DMS53 (cell line): ENCODE measurements around the gene PDGFB.

ENCODE experiments used
- DNase-seq: peaks from one replicate; lab custom pipeline; 2025; lab: John Stamatoyannopoulos, UW

Gene PDGFB

GRCh38 chr22:39276440-39277141, 31.8 kb upstream of the PDGFB start:
- DNase-seq = no peak

DNA sequence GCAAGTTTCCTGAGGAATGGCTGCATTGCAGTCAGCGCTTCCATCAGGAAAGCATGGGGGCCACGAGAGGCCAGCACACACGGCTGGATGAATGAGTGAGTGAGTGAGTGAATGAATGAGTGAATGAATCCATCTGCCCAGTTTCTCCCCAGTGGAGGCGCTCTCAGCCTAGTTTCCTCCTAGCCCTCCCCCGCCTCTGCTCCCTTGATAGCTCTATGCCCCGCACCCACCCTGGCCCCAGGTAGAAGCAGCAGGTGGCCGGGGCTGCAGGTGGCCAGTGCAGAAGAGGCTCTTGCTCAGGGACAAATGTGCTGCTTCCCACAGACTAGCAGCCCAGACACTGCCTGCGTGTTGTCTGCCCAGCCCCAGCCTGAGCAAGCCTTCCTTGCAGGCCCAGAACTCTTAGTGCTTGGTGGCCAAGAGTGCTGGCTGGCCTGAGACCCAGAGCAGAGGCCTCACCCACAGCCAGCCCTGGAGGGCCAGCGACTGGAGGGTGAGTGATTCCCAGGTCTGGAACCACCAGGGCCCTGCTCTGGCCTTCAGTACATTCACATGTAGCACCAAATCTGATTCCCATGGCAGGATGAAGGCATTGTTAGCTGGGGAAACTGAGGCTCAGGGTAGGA, 31.1 kb upstream of the PDGFB start:
- DNase-seq = peak; percentile 92

GRCh38 chr22:39273950-39274887, 29.4 kb upstream of the PDGFB start:
- no peak for DNase-seq

GRCh38 chr22:39270792-39271191, 26.0 kb upstream of the PDGFB start:
- DNase-seq = no peak

GRCh38 chr22:39270280-39270679, 25.5 kb upstream of the PDGFB start:
- no peak for DNase-seq

DNA sequence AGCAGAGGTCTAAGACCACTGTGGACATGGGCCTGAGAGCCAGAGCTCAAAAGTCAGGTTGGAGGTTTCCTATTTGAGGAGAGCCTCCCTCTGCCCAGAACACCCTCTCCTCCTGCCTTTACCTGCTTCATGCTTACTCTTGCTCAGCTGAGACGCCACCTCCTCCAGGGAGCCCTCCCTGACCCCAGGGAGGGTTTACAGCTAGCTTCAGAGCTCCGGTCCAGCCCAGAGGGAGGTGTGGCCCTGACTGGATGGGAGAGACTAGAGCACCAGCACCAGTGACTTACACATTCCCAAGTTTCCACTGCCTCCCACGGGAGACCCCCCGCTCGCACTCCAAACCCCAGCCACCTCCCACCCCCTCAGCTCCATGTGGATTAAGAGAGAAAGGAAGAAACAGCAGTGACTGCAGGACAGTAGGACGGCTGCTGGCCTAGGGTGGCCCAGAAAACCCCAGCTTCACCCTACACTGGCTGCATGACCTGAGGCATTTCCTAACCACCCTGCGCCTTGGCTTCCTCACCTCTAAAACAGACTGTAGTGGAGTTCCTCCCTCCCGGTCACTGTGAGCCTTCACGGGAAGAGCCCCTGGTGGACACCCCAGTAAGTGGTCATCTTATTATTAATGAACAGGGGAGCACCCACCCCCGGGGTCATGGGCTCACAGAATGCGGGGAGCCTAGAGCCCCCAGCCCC, 24.5 kb upstream of the PDGFB start:
- DNase-seq = no peak

GRCh38 chr22:39268645-39269044, 23.9 kb upstream of the PDGFB start:
- no peak for DNase-seq

DNA sequence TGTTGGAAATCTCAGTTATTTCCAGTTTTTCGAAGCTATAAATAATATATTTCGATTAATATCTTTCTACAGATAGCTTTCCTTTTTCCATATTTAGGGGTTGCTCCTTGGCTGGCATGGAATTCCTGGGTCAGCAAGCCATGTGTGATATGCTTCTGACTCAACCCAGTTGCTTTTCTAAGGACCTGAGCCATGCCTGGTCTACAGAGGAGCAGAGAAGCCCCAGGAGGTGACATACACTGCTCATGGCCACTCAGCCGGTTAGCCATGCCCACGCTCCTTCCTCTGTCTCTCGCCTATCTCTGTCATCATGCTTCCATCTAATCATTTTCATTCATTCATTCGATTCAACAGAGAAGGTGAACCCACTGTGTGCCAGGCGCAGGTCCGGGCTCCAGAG, 23.2 kb upstream of the PDGFB start:
- DNase-seq = no peak

DNA sequence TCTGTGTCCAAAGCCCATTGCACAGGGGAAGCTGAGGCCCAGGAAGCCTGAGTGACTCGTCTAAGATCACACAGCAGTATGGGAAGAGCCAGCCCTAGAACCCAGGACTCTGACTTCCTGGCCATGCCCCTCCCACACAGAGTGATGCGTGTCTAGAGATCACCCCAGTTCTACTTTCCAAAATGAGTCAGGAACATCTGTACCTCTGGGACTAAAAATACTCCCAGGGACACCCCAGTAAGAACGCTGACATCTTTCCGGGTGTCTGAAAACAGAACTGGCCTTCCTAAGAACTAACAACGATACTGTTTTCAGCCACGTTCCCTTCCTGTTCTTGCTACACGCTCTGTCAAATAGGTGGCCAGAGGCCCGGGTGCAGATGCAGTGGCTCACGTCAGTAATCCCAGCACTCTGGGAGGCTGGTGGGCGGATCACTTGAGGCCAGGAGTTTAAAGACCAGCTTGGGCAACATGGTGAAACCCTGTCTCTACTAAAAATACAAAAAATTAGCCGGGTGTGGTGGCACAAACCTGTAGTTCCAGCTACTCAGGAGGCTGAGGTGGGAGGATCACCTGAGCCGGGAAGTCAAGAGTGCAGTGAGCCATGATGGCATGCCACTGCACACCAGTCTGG, 21.7 kb upstream of the PDGFB start:
- no peak for DNase-seq

DNA sequence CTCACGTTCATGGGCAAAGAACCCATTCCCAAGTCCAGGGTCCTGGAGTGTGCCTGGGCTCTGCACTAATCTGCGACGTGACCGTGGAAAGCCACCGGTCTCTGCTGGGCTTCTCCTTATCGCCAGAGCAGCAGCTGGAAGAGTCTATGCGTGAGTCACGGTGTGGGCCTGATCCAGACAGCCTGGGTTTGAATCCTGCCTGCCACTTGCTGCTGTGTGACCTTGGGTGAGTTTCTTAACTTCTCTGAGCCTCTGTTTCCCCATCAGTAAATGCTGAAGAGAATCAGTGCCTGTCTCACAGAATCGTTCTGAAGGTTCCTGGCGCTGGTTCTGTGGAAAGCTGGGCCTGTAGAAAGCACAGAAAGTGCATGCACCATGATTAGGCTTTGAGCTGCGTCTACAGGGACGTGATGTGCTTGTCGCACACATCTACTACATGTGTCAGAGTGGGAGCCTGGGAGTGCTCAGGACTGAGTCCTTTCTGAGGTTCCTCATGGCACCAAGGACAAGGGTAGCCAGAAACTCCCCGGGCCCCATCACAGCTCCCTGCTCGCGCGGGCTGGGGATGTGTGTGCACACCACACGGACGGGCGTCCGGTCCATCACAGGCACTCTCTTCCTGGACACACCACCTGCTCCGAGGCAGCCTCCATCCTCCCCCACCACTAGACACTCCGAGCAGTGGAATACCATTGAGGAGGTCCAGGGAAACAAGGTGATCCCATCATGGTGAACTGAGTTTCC, 20.5 kb upstream of the PDGFB start:
- no peak for DNase-seq

DNA sequence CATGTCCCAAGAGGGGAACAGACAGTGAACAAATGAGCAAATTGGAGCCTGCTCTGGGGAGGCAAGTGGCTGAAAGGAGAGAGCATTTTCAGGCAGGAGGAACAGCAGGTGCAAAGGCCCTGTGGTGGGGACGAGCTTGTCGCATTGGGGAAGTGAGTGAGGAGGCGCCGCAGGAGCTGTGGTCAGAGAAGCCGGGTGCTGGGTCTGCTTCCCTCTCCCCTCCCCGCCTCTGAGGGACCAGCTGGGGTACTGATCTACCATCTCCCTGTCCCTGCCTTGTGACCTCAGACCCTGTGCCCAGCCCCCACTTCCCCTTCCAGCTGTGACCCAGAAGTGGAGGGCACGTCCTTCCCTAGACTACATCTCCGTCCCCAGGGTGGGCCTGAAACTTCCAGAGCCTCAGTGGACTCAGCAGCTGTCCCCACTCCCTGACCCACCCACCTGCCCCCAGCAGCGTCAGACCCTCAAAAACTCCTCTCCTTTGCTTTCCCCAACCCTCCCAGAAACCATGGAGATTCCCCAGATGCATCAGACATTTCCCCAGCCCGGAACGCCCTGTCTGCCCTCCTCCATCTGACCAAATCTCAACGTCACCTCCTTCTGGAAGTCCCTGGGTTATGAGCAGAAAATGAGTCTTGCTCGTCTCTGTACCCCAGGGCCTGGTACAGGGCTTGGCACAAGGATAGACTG, 19.7 kb upstream of the PDGFB start:
- DNase-seq = no peak

DNA sequence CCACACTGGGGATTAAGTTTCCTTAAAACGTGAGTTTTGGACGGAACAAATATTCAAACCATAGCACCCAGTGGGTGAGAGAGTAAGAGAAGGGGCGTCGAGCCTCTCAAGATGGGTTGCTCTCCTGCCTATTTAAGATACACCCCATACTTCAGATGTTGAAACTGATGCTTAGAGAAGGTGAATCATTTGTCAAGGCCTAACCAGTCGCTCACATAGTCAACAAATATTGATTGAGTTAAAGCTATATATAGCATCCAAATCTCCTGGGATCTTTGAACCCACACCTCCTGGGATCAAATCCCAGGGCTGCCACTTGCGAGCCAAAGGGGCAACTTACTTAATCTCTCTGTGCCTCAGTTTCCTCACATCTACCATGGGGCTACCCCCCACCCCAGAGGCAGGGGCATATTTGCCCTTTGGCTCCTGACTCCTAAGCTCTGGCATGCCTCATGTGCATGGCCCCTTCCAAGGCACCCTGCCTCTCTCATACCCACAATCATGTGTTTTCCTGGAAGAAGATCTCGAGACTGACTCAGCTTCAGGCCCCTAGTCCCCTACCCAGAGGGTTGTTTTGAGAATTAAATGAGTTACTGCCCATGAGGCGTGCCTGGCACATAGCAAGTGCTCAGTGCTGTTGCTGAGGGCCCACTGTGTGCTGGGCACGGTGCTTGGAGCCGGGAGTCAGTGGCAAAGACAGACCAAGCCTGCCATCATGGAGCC, 19.0 kb upstream of the PDGFB start:
- no peak for DNase-seq

- DNase-seq = no peak
Measured at GRCh38 chr22:39259666-39260065, 14.9 kb upstream of the PDGFB start.

DNA sequence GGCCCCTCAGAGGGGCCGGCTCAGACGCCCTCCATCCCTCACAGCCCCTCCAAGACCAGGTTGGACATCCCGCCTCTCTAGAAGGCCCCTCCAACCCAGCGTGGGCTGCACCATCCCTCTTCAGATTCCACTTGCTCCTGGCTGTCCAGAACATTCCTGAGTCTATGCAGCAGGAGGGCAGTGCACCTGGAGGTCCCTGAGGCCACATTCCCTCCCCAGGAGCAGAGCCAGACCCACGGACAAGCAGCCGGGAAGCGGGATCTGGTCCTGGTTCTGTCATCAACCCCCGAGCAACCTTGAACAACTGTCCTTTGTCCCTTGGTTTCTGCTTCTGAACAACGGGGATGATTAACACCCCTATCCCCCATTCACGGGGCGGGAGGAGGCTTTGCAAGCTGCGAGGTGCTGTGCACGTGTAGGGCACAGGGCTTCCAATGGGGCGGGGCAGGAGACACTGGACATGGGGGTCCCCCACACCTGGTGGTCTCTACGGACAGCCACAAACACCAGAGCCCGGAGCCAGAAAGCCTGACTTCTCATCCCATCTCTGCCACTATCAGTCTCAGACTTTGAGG, 13.2 kb upstream of the PDGFB start:
- DNase-seq = no peak

- DNase-seq = no peak
Measured at GRCh38 chr22:39256979-39257378, 12.2 kb upstream of the PDGFB start.

DNA sequence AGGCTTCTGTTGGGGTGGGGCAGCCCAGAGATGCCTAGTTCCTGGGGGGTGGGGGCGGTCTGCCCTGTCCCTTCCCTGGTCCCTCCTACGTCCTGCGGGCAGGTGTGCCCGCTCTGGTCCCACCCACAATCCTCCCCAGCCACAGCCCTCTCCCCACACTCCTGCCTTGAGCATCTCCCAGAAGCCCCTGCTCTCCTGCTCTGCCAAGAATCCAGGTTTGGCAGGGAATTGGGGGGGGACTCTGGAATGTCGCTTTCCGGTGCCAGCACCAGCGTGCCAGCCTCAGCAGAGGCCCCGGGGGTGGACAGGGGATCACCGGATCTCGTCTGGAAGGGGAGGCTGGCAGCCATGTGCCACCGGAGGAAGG, 11.4 kb upstream of the PDGFB start:
- no peak for DNase-seq

DNA sequence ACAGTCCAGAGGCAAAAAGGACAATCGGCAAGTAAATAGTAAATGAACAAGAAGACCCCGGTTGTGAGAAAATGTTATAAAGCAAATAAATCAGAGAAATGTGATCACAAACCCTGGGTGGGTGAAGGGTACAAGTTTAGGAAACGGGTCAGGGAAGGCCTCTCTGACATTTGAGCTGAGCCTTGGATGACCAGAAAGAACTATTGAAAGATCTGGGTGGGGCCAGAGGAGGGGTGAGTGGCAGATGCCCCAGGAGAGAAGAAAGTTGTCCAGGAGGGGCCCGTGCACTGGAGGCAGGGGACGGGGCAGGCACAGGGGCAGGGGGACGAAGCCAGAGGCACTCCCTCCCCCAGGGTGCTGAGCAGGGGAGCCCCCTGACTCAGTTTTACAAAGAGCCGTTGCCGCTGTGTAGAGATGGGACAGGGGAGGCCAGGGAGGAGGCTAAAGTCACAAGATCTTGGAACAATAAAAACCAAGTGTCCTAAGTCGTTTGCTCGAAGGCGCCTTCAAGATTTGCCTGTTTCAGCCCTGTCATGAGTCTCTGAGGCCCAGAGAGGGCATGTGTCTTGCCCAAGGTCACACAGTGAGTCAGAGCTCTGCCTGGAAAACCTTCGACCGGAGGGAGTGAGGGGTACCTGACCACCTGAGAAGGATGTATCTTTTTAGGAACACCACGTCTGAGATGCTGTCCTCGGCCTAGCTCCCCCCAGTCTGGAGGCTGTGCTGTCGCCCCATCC, 10.8 kb upstream of the PDGFB start:
- DNase-seq = no peak

DNA sequence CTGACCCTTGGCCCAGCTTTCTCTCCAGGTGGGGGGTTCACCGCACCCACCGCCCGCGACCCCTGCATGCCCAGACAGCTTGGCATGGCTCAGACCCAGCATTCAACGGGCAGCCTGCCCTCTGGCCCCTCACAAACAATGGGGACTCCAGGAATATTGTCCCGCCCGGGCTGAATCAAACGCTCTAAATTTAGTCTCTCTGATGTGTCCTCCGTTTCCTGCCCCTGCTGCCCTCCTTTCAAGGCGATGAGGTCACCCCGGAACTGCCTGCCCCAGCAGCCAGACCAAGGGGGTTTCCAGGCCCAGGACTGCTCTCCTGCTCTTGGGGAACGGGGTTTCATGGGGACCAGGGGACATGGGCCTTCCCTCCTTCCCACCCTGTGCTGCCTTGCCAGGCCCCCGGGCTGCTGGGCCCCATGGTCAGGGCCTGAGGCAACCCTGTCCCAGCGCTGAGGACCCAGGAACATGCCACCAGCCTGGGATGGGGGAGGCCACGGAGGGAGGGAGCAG, 10.1 kb upstream of the PDGFB start:
- no peak for DNase-seq

DNA sequence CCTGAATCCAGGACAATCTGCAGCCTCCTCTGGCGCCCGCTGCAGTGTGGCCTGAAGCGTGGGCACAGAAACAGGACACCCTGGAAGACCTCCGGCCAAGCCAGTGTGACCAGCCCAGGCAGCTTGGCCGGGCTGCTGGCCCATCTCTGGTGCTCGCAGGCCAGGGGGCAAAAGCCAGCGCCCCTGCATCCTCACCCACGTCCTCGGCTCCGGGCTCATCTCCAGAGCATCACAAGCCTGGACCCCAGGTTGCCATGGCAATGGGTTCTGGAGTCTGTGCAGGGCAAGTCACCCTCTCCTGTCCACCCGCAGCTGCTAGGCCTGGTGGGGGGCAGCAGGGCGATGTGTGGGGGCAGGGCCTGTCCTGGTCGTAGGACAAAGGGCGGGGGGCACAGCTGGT, 9.3 kb upstream of the PDGFB start:
- DNase-seq = no peak
